Limb (tissue), 2 donors: Measurements from ENCODE around the gene DNM3.
"Not testable (repeated sequence)": the region's sequence is repeated elsewhere in the genome, so short reads cannot be mapped to it uniquely, and the experiment has no call there.

Experiments used
- DNase-seq, 2 donors: peaks; one replicate each; pipeline ENCODE4 v3.0.0-alpha.2; 2016; ENCODE audit errors: extremely low spot score in 2 of 2

The DNM3 gene

DNA sequence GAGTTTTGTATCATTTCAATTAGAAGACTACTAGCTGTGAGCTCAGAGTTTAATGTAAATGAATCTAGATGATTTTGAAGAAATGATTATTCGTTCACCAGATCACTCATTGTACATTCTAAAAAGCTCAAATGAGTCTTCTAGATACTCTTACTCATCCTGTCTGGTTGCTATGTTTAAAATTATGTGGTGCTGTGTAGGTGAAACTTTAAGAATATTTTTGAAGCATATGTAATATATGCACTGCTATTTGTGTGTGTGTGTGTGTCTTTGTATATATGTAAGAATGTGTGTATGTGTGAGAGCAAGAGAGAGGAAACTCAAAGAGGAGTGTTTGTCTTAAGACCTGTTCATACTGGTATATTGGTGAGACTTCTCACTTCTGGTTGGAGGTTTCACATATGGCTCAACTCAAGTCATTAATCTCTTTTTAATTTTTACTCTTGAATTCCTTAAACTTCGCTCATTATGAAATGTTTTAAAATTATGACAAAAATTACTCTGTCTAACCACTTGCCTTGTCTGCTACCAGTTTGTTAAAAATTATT, 570.6 kb downstream of the DNM3 start:
- no peak for DNase-seq

DNA sequence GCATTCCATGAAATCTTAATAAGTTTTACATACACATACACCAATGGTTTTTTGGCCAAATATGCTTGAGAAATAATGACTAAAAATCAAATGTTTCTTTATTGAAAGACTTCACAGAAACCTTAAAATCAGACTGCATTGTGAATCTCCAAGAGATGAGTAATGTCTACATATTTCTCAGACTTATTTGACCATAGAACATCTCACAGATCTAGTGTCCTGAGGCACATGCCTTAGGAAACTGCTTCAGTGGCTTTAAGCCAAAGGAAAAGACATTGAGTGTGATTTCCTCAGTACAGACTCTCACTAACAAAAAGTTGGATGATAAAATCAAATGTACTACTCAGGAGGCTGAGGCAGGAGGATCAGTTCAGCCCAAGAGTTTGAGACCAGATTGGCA, 573.0 kb downstream of the DNM3 start:
- no peak for DNase-seq

- DNase-seq: no peak
Measured at GRCh38 chr1:172416496-172417035, 575.3 kb downstream of the DNM3 start.

- DNase-seq: no peak
Measured at GRCh38 chr1:172417557-172417956, 576.3 kb downstream of the DNM3 start.

GRCh38 chr1:172420385-172420784, 579.1 kb downstream of the DNM3 start, which contains the start of gene C1orf105:
C1orf105 (plus strand) TSS chr1:172420685; CDS start chr1:172420886, 201 bp downstream.
- no peak for DNase-seq

- DNase-seq: no peak
Measured at GRCh38 chr1:172421974-172422604, 580.8 kb downstream of the DNM3 start.

GRCh38 chr1:172423336-172423735, 582.0 kb downstream of the DNM3 start:
- no peak for DNase-seq

DNA sequence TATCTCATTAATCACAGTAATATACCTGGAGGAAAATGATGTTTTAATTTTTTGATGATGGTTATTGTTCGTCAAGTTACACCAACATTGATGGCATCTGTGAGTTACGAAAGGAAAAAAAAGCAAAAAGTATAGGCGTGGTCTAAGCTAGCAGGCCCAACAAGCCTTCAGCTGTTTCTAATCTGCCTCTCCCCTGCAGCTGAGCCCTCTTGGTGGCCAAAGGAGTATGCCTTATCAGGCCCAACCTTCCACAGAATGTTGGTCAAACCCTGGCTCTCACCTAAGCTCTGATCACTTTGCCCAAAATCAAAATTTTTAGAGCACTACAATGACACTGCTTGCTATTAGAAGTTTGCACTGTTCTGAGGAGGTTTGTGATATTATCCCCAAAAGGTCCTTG, 584.0 kb downstream of the DNM3 start:
- no peak for DNase-seq

DNA sequence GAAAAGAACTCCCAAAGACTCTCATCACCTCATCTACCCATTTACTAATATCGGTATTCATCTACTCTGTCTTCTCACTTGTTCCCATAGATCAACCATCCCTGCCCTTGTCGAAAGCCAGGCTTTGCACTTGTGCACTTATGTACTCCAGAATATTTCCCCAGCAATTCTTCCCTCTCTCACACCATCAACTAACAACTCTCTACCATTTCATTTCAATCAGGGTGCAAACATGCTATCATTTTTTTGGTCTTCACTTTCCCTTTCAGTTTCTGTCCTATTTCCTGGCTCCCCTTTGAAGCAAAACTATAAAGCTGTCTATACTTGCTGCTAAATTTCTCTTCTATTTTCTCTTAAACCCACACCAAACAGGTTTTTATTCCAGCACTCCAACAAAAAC, 585.9 kb downstream of the DNM3 start:
- no peak for DNase-seq

- peak in 1 of 2 donors; percentile 87 for DNase-seq
Measured at GRCh38 chr1:172429331-172430127, 588.2 kb downstream of the DNM3 start.

GRCh38 chr1:172430128-172430454, 588.8 kb downstream of the DNM3 start:
- DNase-seq: no peak

DNA sequence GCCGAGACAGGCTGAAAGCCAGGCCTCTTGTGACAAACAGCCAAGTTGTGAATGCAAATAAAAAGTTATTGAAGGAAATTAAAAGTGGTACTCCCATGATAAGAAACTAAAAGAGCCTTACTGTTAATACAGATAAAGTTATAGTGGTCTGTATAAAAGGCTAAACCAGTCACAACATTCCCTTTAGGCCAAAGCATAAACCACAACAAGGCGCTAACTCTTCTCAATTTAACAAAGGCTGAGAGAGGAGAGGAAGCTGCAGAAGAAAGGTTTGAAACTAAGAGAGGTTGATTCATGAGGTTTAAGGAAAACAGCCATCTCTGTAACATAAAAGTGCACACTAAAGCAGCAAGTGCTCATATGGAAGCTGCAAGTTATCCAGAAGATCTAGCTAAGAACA, 589.9 kb downstream of the DNM3 start:
- DNase-seq: no peak

DNA sequence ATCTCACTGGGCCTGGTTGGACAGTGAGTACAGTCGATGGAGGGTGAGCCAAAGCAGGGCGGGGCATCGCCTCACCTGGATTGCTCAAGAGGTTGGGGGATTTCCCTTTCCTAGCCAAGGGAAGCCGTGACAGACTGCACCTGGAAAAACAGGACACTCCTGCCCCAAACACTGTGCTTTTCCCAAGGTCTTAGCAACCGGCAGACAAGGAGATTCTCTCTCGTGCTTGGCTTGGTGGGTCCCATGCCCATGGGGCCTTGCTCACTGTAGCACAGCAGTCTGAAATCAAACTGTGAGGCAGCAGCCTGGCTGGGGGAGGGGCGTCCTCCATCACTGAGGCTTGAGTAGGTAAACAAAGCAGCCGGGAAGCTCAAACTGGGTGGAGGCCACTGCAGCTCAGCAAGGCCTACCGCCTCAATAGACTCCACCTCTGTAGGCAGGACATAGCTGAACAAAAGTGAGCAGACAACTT, 590.5 kb downstream of the DNM3 start:
- DNase-seq: no peak

GRCh38 chr1:172437183-172437582, 595.9 kb downstream of the DNM3 start:
- not testable (repeated sequence) for DNase-seq

GRCh38 chr1:172442404-172442803, 601.1 kb downstream of the DNM3 start:
- no peak for DNase-seq

GRCh38 chr1:172442843-172443565, 601.7 kb downstream of the DNM3 start:
- no peak for DNase-seq

DNA sequence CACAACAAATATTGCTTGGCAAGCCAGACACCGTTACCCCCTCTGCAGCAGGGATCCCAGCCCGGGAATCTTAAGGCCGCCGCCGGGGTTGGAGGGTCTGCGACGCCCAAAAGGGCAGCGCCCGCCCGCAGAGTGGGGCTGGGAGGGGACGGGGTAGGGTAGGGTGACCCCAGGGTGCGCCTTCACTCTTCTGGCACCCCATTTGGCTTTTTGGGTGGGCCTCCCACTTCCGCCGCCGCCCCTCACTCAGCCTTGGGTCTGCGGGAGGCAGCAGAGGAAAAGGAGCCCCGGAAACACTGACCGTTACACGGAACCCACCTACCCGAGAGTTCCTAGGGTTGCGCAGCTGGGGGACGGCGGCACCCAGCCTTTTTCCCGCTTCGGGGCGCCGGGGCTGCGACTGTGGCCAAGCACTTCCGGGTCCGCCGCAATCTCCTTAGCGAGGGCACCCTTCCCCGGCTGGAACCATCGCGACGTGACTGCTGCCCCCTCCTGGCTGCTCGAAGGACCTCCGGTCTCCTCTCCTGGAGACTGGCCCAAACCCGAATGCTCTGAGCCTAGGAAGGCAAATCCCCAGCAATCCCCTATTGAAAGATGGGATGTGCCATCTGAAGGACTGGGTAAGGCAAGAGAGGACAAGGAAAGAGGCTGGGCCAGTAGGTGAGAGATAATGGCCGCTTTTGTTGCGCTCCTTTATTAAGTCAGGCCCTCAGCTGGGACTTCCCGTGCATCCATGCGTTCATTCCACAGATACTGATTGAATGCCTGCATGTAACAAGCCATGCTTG, 602.6 kb downstream of the DNM3 start, which contains the start of gene PIGC:
Gene PIGC, minus strand, starts transcription at position 404 of the 788 bp plus-strand sequence. CDS start 1,447 bp downstream, outside the sequence.
- DNase-seq: peak; percentile 93

- no peak for DNase-seq
Measured at GRCh38 chr1:172446547-172446946, 605.2 kb downstream of the DNM3 start.

GRCh38 chr1:172447641-172448040, 606.3 kb downstream of the DNM3 start:
- DNase-seq: no peak

GRCh38 chr1:172448995-172449584, 607.8 kb downstream of the DNM3 start:
- no peak for DNase-seq
